PFSK-1 (cell line): ENCODE data around the gene AHSP.

Source experiments
- FOXP2 ChIP-seq: optimal IDR thresholded peaks from 2 replicates; pipeline ENCODE3; 2011; ENCODE audit warnings: borderline replicate concordance, control low read depth, inconsistent platforms; ENCODE audit not compliant: insufficient read depth; ENCODE audit errors: extremely low read length, extremely low read depth
- POLR2AphosphoS5 ChIP-seq: IDR thresholded peaks from 2 replicates; pipeline ENCODE4 v1.6.1; 2012; ENCODE audit warnings: low read depth, mild to moderate bottlenecking, control low read depth, low read length, moderate library complexity
- TF ChIP-seq, protein P1 (sequence below), 2 experiments: IDR thresholded peaks; 2 replicates each; pipeline versions ENCODE4 v1.6.1 to v1.8.0; 2011 to 2012; ENCODE audit warnings: low read depth in 2 of 2, low read length in 2 of 2, control low read depth in 1 of 2, inconsistent platforms in 1 of 2, mild to moderate bottlenecking in 1 of 2, moderate library complexity in 1 of 2; ENCODE audit not compliant: insufficient read depth in 1 of 2

DNA sequence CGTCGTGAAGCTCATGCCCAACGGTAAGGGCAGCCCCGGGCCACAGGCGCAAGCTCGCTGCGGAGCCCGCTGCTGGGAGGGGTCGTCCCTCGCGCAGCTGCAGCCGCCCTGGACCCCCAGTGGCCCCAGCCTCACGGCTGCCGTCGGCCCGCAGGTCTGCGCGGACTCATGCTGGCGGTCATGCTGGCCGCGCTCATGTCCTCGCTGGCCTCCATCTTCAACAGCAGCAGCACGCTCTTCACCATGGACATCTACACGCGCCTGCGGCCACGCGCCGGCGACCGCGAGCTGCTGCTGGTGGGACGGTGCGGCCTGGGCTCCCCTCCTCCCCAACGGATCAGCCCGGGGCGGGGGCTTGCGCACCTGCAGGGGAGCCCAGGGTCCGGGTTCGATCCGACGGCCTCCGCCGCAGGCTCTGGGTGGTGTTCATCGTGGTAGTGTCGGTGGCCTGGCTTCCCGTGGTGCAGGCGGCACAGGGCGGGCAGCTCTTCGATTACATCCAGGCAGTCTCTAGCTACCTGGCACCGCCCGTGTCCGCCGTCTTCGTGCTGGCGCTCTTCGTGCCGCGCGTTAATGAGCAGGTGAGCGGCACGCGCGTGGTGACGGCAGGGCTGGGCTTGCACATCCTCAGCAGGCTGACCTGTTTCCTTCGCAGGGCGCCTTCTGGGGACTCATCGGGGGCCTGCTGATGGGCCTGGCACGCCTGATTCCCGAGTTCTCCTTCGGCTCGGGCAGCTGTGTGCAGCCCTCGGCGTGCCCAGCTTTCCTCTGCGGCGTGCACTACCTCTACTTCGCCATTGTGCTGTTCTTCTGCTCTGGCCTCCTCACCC lies 39.0 kb upstream of the AHSP start:
- TF ChIP-seq POLR2AphosphoS5 (no peak), FOXP2 (no peak)
- TF ChIP-seq, protein P1, sequence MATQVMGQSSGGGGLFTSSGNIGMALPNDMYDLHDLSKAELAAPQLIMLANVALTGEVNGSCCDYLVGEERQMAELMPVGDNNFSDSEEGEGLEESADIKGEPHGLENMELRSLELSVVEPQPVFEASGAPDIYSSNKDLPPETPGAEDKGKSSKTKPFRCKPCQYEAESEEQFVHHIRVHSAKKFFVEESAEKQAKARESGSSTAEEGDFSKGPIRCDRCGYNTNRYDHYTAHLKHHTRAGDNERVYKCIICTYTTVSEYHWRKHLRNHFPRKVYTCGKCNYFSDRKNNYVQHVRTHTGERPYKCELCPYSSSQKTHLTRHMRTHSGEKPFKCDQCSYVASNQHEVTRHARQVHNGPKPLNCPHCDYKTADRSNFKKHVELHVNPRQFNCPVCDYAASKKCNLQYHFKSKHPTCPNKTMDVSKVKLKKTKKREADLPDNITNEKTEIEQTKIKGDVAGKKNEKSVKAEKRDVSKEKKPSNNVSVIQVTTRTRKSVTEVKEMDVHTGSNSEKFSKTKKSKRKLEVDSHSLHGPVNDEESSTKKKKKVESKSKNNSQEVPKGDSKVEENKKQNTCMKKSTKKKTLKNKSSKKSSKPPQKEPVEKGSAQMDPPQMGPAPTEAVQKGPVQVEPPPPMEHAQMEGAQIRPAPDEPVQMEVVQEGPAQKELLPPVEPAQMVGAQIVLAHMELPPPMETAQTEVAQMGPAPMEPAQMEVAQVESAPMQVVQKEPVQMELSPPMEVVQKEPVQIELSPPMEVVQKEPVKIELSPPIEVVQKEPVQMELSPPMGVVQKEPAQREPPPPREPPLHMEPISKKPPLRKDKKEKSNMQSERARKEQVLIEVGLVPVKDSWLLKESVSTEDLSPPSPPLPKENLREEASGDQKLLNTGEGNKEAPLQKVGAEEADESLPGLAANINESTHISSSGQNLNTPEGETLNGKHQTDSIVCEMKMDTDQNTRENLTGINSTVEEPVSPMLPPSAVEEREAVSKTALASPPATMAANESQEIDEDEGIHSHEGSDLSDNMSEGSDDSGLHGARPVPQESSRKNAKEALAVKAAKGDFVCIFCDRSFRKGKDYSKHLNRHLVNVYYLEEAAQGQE (IDR thresholded peaks at IDR 0.05; ENCODE audit: insufficient read depth in 1 of 2, low read depth in 2 of 2, low read length in 2 of 2), result no peak
